ENCODE data around the gene TMEM115. TPM values are rescaled to one million over a fixed set of nuclear protein-coding genes. Genes with fewer than 3 reads are reported as not detected.

Gene TMEM115
- total and polyA plus RNA-seq, 2 experiments from 2014 or later, result 17.8 to 49.2 TPM

- TF ChIP-seq EZH2 (IDR thresholded peaks at IDR 0.05; ENCODE audit: low read depth, unreplicated experiment) (no peak), ETS1 (IDR thresholded peaks at IDR 0.05) (no peak), ZNF114 (CRISPR knock-in tag; IDR thresholded peaks at IDR 0.05) (no peak), REST (IDR thresholded peaks at IDR 0.05; ENCODE audit: unreplicated experiment) (no peak), EZH2phosphoT487 (IDR thresholded peaks at IDR 0.05; ENCODE audit: unreplicated experiment) (no peak), ZNF462 (CRISPR knock-in tag; IDR thresholded peaks at IDR 0.05) (no peak), JUNB (IDR thresholded peaks at IDR 0.05; ENCODE audit: unreplicated experiment) (no peak), CREB1 (CRISPR knock-in tag; IDR thresholded peaks at IDR 0.05; ENCODE audit: low read depth) (no peak), STAT1 (IDR thresholded peaks at IDR 0.05; ENCODE audit: unreplicated experiment) (no peak), CTCF (conservative IDR thresholded peaks at IDR 0.05; ENCODE audit: low read depth in 2 of 2) (no peak), POLR2AphosphoS5 (IDR thresholded peaks at IDR 0.05; ENCODE audit: low read depth) (no peak), NANOG (IDR thresholded peaks at IDR 0.05; ENCODE audit: borderline replicate concordance) (no peak)
- H3K27ac ChIP-seq (ENCODE audit: low read depth), result no peak overlapping the region
- peak overlapping the region; percentile 86 for H3K4me3 Mint-ChIP-seq
- peaks cover 5% of the 10 kb centered on the region; the same call in 1 of the 2 replicates for H4K20me1 ChIP-seq (replicated peaks; ENCODE audit: insufficient read depth)
- H3K27ac Mint-ChIP-seq, result no peak overlapping the region
- H3K4me1 ChIP-seq (ENCODE audit: insufficient read depth), result peaks cover 15% of the 10 kb centered on the region
- DNase-seq (ENCODE audit: low spot score), result no peak
- ATAC-seq, result no peak
- H3K36me3 ChIP-seq (ENCODE audit: insufficient read depth), result peaks cover 8% of the 10 kb centered on the region
- H3F3A ChIP-seq (replicated peaks; ENCODE audit: low read depth), result peaks cover 21% of the 10 kb centered on the region; the same call in 1 of the 2 replicates
- no peaks in the 10 kb centered on the region for H3K27me3 ChIP-seq (ENCODE audit: insufficient read depth)
- H3K9me2 ChIP-seq (ENCODE audit: insufficient read depth), result no peaks in the 10 kb centered on the region
- peaks cover 52% of the 10 kb centered on the region for H3K36me3 Mint-ChIP-seq (ENCODE audit: low read depth)
- peaks cover 26% of the 10 kb centered on the region for H3K79me2 ChIP-seq (replicated peaks; ENCODE audit: insufficient read depth)
- peaks cover 37% of the 10 kb centered on the region for H3K4me1 Mint-ChIP-seq
- H3K4me2 ChIP-seq, result no peak overlapping the region
- H3K9me3 Mint-ChIP-seq, result 0 out of 3 replicates have a peak, but pooled peaks cover under 1% of the 10 kb centered on the region
- H2AFZ ChIP-seq, result no peak overlapping the region
- peaks cover 10% of the 10 kb centered on the region for H3K27me3 Mint-ChIP-seq (ENCODE audit: insufficient read depth, low read depth, poor library complexity)
- H3K4me3 ChIP-seq, result no peak overlapping the region
Observed at GRCh38 chr3:50319181-50319893, 40.0 kb downstream of the TMEM115 start.

Measured in GM23338 (cell line).